SH-SY5Y (cell line): Measurements from ENCODE around the gene NRSN2.

Experiments used
- GATA2 ChIP-seq: IDR thresholded peaks from 2 replicates; pipeline ENCODE4 v1.6.1; 2011; ENCODE audit warnings: mild to moderate bottlenecking, low read depth, low read length
- GATA3 ChIP-seq: IDR thresholded peaks from 2 replicates; pipeline ENCODE4 v1.6.1; 2011; ENCODE audit warnings: low read depth, mild to moderate bottlenecking, low read length, moderate library complexity

DNA sequence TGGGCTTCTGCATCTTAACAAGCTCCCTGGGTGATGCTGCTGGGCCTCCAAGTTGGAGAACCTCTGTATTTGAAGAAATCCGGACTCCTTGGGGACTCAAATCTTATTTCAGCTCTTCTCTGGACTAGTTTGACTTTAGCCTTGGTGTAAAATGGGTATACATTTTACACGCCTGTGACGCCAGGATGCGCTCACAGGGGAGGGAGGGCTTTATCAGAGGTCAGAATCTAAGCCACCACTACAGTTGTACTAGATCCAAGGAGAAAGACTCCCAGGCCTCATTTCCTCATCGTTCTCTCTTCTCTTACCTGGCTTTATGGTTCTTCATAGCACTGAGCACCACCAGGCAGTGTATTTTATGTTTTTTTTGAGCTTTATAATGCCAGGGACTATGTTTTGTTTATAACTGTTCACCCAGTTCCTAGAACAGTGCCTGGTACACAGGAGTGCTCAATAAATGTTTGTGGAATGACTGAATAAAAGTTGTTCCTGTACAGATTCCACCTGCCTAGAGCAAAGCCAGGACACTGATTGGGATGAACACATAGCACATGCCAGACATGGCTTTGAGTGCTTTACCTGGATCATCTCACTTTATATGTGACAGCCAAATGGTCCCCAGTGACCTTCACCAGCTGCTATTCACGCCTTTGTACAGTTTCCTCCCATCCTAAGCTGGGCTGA is 56.1 kb downstream of the NRSN2 start:
- no peak for TF ChIP-seq GATA2
- no peak for TF ChIP-seq GATA3
